Measurements from ENCODE around the gene DOCK4.

DNA sequence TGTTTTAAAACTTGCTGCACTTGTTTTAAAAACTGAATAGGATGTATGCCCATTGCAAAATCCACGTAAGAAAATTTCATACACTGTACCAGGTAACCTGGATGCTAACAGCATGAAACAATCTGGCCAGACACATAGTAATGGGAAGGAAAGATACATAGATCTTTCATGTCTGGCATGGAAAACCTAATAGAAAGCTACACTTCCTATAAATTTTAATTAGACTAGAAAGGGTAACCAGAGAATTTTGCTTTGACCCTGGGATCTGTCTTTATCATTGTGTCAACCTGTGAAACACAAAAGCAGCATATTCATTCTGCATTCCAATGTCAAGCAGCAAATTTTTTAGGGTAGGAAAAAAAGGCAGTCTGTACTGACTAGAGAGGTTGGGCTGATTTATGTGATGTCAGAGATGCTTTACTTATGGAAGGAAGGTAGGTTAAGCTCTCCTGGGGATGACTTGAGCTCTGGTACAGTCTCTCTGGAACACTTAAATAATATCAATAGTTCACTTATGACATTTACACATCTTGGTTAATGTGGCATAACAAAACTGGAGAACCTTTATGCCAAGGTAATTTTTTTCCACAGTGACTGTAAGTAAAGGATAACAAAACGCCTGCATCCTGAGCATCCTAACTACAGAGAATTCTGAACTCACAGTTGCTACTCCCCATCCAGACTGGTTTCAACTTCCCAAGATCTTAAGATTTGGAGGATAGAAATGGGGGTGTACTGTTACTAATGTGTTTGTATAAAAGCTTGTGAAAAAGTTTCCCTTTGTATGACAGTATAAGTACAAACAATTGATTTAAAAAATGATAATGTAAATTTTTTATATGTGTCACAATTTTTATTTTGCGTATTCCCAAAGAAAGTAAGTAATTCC is 44.7 kb downstream of the DOCK4 start:
- no peak for TF ChIP-seq EZH2 (IDR thresholded peaks at IDR 0.05; ENCODE audit: insufficient read depth, poor library complexity, severe bottlenecking)
- TF ChIP-seq EZH2phosphoT487 (IDR thresholded peaks at IDR 0.05; ENCODE audit: insufficient read depth, low read depth): no peak
